ENCODE measurements around the gene EPB41L1. TPM values are rescaled to one million over a fixed set of nuclear protein-coding genes. Genes with fewer than 3 reads are reported as not detected.

The EPB41L1 gene
- total RNA-seq, 1 donor from 2014 or later: 11.9 TPM

DNA sequence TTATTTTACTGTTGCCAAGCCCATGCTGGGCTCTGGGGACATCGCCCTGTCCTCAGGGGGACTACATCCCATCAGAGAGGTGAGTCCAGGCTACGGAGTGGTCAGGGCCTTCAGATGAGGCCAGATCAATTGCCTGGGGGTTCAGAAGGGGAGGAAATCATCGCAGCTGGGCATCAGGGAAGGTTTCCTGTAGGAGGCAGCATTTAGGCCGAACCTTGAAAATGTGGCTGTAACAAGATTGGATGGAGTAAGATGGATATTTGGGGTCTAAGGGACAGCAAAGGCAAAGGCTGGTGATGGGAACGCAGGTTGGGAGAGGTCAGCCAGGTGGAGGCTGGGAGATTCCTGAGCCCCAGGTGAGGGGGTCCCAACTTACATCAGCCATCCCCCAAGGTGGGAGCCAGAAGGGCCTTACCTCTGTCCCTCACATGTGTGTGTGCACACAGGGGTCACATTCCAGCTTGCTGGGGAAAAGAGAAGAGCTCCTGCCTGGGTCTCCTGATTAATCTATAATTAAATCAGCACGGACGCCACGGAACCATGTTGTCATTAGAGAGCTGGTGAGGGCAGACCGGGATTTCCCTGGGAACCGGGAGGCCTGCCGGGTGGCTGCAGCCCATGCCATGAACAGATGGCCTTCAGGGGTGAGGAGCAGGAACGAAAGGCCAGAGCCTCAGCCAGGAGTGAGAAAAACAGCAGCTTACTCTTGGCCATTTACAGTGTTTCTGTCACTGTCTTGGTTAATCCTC is 121.1 kb downstream of the EPB41L1 start:
- DNase-seq (ENCODE audit: low read depth, low spot score): no peak

DNA sequence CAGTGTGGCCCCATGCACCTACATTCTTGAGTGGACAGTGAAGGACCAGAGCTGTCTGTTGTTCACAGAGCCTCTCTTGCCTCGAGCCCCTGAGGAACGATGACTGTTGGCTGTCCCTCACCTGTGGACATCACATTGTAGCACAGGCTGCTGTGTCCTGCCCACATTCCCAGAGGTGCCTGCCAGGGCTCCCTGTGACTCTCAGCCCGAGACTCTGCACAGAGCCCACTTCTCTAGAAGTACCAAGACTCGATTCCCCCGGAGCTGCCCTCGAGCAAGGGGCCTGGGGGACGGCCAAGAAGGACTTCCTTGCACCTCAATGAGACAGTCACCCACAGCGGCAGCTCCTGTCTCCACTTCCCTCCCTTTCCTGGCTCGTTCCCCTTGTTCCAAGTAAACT is 123.0 kb downstream of the EPB41L1 start:
- DNase-seq (ENCODE audit: low read depth, low spot score): no peak

DNA sequence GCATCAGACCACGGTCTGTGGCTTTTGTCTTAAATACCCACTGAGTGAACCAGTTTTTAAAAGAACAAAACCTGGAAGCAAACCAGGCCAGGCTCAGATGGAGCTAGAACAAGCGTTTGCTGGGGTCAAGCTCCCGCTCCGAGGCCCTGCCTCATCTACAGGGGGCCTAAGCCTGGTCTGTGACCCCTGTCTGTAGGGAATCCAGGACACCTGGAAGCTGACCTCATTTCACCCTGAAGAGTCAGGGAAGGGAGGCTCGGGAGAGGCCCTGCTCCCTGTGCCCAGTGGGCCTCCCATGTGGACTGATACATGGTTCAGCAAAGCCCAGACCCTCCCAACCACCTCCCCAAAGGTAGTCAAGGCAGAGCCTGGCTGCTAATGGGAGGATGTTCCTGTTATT is 124.8 kb downstream of the EPB41L1 start:
- DNase-seq (ENCODE audit: low read depth, low spot score): no peak

DNA sequence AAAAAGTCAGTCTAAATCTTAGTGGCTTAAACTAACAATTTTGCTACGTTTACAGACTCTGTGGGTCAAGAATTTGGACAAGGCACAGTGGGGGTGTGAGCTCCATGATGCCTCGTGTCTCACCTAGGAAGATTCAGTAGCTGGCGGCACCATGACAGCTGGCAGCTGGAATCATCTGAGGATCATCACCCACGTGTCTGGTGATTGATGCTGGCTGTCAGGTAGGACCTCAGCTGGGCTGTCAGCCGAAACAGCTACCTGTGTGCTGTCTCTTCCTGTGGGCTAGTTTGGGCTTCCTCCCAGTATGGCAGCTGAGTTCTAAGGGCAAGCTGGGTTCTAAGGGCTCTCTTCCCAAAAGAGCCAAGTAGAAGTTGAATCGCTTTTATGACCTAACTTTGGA is 125.2 kb downstream of the EPB41L1 start:
- DNase-seq (ENCODE audit: low read depth, low spot score): no peak

DNA sequence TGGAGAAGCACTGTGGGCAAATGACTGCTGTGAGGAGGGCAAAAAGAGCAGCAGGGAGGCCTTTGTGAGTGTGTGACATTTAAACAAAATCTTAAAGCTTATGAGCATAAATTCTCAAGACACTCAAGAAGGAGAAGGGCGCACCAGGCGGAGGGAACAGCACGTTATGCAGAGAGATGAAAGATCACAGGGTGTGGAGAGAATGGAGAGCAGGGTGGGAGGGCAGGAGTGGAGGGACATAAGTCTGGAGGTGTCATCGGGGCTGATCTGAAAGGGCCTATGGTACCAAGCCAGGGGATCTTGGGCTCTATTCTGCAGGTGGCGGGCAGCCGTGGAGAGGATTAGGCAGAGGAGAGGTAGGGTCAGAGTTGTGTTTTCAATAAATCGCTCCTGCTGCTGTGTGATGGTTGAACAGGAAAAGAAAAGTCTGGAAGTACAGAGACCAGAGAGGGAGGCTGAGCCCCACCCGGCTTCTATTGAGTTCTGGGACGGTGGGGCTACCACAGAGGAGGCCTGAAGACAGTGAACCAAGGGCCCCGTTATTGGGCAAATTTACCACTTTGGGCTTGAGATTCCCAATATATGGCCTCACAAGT is 127.3 kb downstream of the EPB41L1 start:
- no peak for DNase-seq (ENCODE audit: low read depth, low spot score)

Other genes with a start within 250 kb of the EPB41L1 start
- 80.4 and 82.5 TPM in 2 replicates for gene SCAND1, start 200.2 kb upstream of the EPB41L1 start, total RNA-seq
- 2.8 and 3.8 TPM in 2 replicates for gene CNBD2, start 186.2 kb upstream of the EPB41L1 start, total RNA-seq
- gene AAR2, start 81.7 kb downstream of the EPB41L1 start, total RNA-seq: 31.4 and 32.6 TPM in 2 replicates
- gene DLGAP4, start 151.6 kb downstream of the EPB41L1 start, total RNA-seq: 9.4 and 20.0 TPM in 2 replicates

Measured in pulmonary artery endothelial cell (primary cell).